Gastrocnemius medialis (tissue), 4 donors: ENCODE measurements around the gene SLC18A2. TPM values are rescaled to one million over a fixed set of nuclear protein-coding genes. Genes with fewer than 3 reads are reported as not detected.

Experiments used
- ATAC-seq, 2 donors: fragments of 150-250 bp; one replicate each; pipeline ENCODE4 v1.9.1; 2016
- DNase-seq, 2 donors: peaks; one replicate each; pipeline ENCODE4 v3.0.0-alpha.2; 2019
- H3K27ac ChIP-seq, 4 donors: fragments of 200-600 bp; sonication (generic); 1 replicate in 1 of 4; 2 replicates in 3 of 4; pipeline ENCODE4 v1.5.1; 2016 to 2018; ENCODE audit warnings: mild to moderate bottlenecking in 2 of 4, moderate library complexity in 1 of 4
- H3K27me3 ChIP-seq, 3 donors: fragments of 200-600 bp; sonication (generic) in 2 of 3; 1 replicate in 1 of 3; 2 replicates in 2 of 3; pipeline versions ENCODE4 v1.5.1 to v1.6.0; 2016 to 2019; ENCODE audit warnings: mild to moderate bottlenecking in 1 of 3, moderate library complexity in 1 of 3
- H3K36me3 ChIP-seq, 2 donors: fragments of 200-600 bp; sonication (generic) in 1 of 2; one replicate each; pipeline ENCODE4 v1.5.1; 2017 to 2018
- H3K4me1 ChIP-seq, 2 donors: fragments of 200-600 bp; sonication (generic) in 1 of 2; one replicate each; pipeline ENCODE4 v1.5.1; 2016 to 2017; ENCODE audit warnings: mild to moderate bottlenecking in 2 of 2
- H3K4me3 ChIP-seq, 4 donors: fragments of 200-600 bp; sonication (generic) in 3 of 4; 1 replicate in 1 of 4; 2 replicates in 3 of 4; pipeline ENCODE4 v1.5.1; 2016 to 2019; ENCODE audit warnings: mild to moderate bottlenecking in 2 of 4
- H3K9me3 ChIP-seq, 3 donors: fragments of 200-600 bp; sonication (generic) in 2 of 3; 1 replicate in 1 of 3; 2 replicates in 2 of 3; pipeline ENCODE4 v1.5.1; 2016 to 2019
- CTCF ChIP-seq, 5 experiments: fragments of 450-650 bp in 3 of 5; fragments of 200-600 bp in 2 of 5; sonication (generic) in 2 of 5; IDR thresholded peaks in 4 of 5; conservative IDR thresholded peaks in 1 of 5; 1 replicate in 4 of 5; 2 replicates in 1 of 5; pipeline ENCODE4 v1.5.1; 2016 to 2019; ENCODE audit warnings: antibody characterized with exemption in 5 of 5, mild to moderate bottlenecking in 3 of 5, moderate library complexity in 3 of 5
- POLR2A ChIP-seq, 2 donors: fragments of 450-650 bp; IDR thresholded peaks; one replicate each; pipeline ENCODE4 v1.6.1; 2017; ENCODE audit warnings: antibody characterized with exemption in 2 of 2, mild to moderate bottlenecking in 2 of 2, moderate library complexity in 2 of 2
- in situ Hi-C, 4 donors: fragments of 200-750 bp; cut with MboI; loops; one replicate each; pipeline versions ENCODE4 v1.15.0 to v1.8.0; 2017; ENCODE audit warnings: low sequenced_read_pairs in 4 of 4
- intact Hi-C: fragments of 100-400 bp; cut with DNase I; formaldehyde crosslinking; loops from one replicate; pipeline ENCODE4 v1.15.1; 2023; ENCODE audit warnings: low total_unique reads
- total RNA-seq, 4 donors: library from RNA; depleted of rRNA; stranded (reverse); fragments of >200 nt; gene quantifications; one replicate each; pipeline versions ENCODE4 v1.1.0 to v1.2.3, GENCODE V29; 2016

SLC18A2 gene
- total RNA-seq, 4 donors from 2014 or later = 0.04 to 0.39 (median 0.13) TPM

- Histone ChIP-seq H3K27me3 (peaks cover 0 to 11% (median 0%) of the 10 kb centered on the region in 3 donors), H3K4me3 (no peak overlapping the region), H3K4me1 (no peaks in the 10 kb centered on the region), H3K36me3 (no peaks in the 10 kb centered on the region), H3K27ac (no peak overlapping the region), H3K9me3 (no peaks in the 10 kb centered on the region)
- no peak for DNase-seq
- no peak for ATAC-seq
- in situ Hi-C loops = no loop called here
- intact Hi-C loops = no loop called here
- no peak for TF ChIP-seq POLR2A (IDR thresholded peaks at IDR 0.05)
Observed at GRCh38 chr10:117254338-117254737, 13.4 kb downstream of the SLC18A2 start.

- Histone ChIP-seq H3K27me3 (peaks cover 0 to 17% (median 5%) of the 10 kb centered on the region in 3 donors), H3K4me3 (no peak overlapping the region), H3K4me1 (no peaks in the 10 kb centered on the region), H3K9me3 (no peaks in the 10 kb centered on the region), H3K36me3 (no peaks in the 10 kb centered on the region), H3K27ac (no peak overlapping the region)
- no peak for DNase-seq
- in situ Hi-C loops (no loop called here), intact Hi-C loops (no loop called here)
- no peak for TF ChIP-seq POLR2A (IDR thresholded peaks at IDR 0.05)
- TF ChIP-seq CTCF (IDR thresholded peaks at IDR 0.05 in 4 of 5, conservative IDR thresholded peaks at IDR 0.05 in 1 of 5) = no peak
- no peak for ATAC-seq
Observed at GRCh38 chr10:117254774-117255735, 14.1 kb downstream of the SLC18A2 start.

GRCh38 chr10:117255835-117256460, 15.0 kb downstream of the SLC18A2 start:
- Histone ChIP-seq H3K4me3 (no peak overlapping the region), H3K27ac (no peak overlapping the region), H3K4me1 (no peaks in the 10 kb centered on the region), H3K27me3 (peaks cover 2 to 25% (median 6%) of the 10 kb centered on the region in 3 donors), H3K9me3 (no peaks in the 10 kb centered on the region), H3K36me3 (no peaks in the 10 kb centered on the region)
- TF ChIP-seq POLR2A (IDR thresholded peaks at IDR 0.05) (no peak), CTCF (IDR thresholded peaks at IDR 0.05 in 4 of 5, conservative IDR thresholded peaks at IDR 0.05 in 1 of 5) (no peak)
- intact Hi-C loops (no loop called here), in situ Hi-C loops (no loop called here)
- ATAC-seq (no peak), DNase-seq (no peak)

GRCh38 chr10:117256910-117257309, 16.0 kb downstream of the SLC18A2 start:
- H3K4me1 ChIP-seq = no peaks in the 10 kb centered on the region
- in situ Hi-C loops (no loop called here), intact Hi-C loops (no loop called here)
- H3K4me3 ChIP-seq = no peak overlapping the region
- DNase-seq = no peak
- no peak for TF ChIP-seq POLR2A (IDR thresholded peaks at IDR 0.05)
- TF ChIP-seq CTCF (IDR thresholded peaks at IDR 0.05 in 4 of 5, conservative IDR thresholded peaks at IDR 0.05 in 1 of 5) = no peak
- peaks cover 6 to 25% (median 9%) of the 10 kb centered on the region in 3 donors for H3K27me3 ChIP-seq
- no peak for ATAC-seq
- H3K27ac ChIP-seq = no peak overlapping the region
- H3K36me3 ChIP-seq = no peaks in the 10 kb centered on the region
- no peaks in the 10 kb centered on the region for H3K9me3 ChIP-seq

GRCh38 chr10:117257721-117258120, 16.8 kb downstream of the SLC18A2 start:
- H3K27me3 ChIP-seq = peaks cover 6 to 27% (median 14%) of the 10 kb centered on the region in 3 donors
- ATAC-seq = no peak

More at GRCh38 chr10:117257721-117258120, 16.8 kb downstream of the SLC18A2 start:
- no peak for DNase-seq
- intact Hi-C loops = no loop called here
- no peaks in the 10 kb centered on the region for H3K9me3 ChIP-seq
- in situ Hi-C loops = no loop called here
- no peak overlapping the region for H3K27ac ChIP-seq
- H3K36me3 ChIP-seq = no peaks in the 10 kb centered on the region
- TF ChIP-seq POLR2A (IDR thresholded peaks at IDR 0.05) = no peak
- no peak for TF ChIP-seq CTCF (IDR thresholded peaks at IDR 0.05 in 4 of 5, conservative IDR thresholded peaks at IDR 0.05 in 1 of 5)
- no peak overlapping the region for H3K4me3 ChIP-seq
- no peaks in the 10 kb centered on the region for H3K4me1 ChIP-seq
